ENCODE measurements around the gene PLCB1. TPM values are rescaled to one million over a fixed set of nuclear protein-coding genes. Genes with fewer than 3 reads are reported as not detected.

The PLCB1 gene
- total and polyA plus RNA-seq, 10 of the 15 experiments (the other 5 are each of a cell fraction or from before 2014, with no cell fraction given), result 0.05 to 5.3 (median 0.17) TPM; not detected in 1

- no peak for ATAC-seq
- no peak for FAIRE-seq
- H2AFZ ChIP-seq (ENCODE audit: control insufficient read depth, low read depth, low read length), result no peak overlapping the region
- H3K9ac ChIP-seq (ENCODE audit: control insufficient read depth, insufficient read depth, low read length), result no peak overlapping the region
- in situ Hi-C loops (cut with MboI) (no loop called here), intact Hi-C loops (cut with micrococcal nuclease; ENCODE audit: unreplicated experiment) (no loop called here)
- DNase-seq (ENCODE audit: low read depth, low spot score), result no peak
- H3K4me2 ChIP-seq (ENCODE audit: control insufficient read depth, insufficient read depth), result no peak overlapping the region
- no TSS peak for BruUV-seq (replicated peaks)
- H3K27me3 ChIP-seq (replicated peaks in 1 of 2; ENCODE audit: control insufficient read depth in 2 of 2, insufficient read depth in 2 of 2, low read length in 1 of 2), result no peaks in the 10 kb centered on the region
- no peaks in the 10 kb centered on the region for H3K79me2 ChIP-seq (ENCODE audit: control insufficient read depth, insufficient read depth, low read length)
- ChIA-PET CTCF (no interaction called here), POLR2A (no interaction called here), SMC1A (ENCODE audit: uncharacterized antibody, unreplicated experiment) (no interaction called here), RAD21 (ENCODE audit: unreplicated experiment) (no interaction called here)
- WGBS (ENCODE audit: insufficient coverage, insufficient replicate concordance, low lambda C conversion rate, missing lambda C conversion rate), result 44% methylated on average over 3 of the region's 3 CpGs
- TF ChIP-seq SP1 (IDR thresholded peaks at IDR 0.05; ENCODE audit: low read depth, low read length) (no peak), PBX3 (IDR thresholded peaks at IDR 0.05; ENCODE audit: insufficient replicate concordance, low read depth, low read length) (no peak), MEF2B (IDR thresholded peaks at IDR 0.05; ENCODE audit: partially characterized antibody, poor library complexity, severe bottlenecking) (no peak), FOS (IDR thresholded peaks at IDR 0.05; ENCODE audit: borderline replicate concordance, extremely low read depth, insufficient read length) (no peak), MXI1 (IDR thresholded peaks at IDR 0.05; ENCODE audit: low read depth, low read length) (no peak), NR2C1 (IDR thresholded peaks at IDR 0.05) (no peak), SMC3 (IDR thresholded peaks at IDR 0.05; ENCODE audit: borderline replicate concordance, low read length) (no peak), MYB (IDR thresholded peaks at IDR 0.05; ENCODE audit: borderline replicate concordance, low read depth, low read length) (no peak)
- H3K4me3 ChIP-seq, result no peak overlapping the region
- H3K9me3 ChIP-seq (replicated peaks; ENCODE audit: control insufficient read depth, insufficient read depth, low read length), result no peaks in the 10 kb centered on the region; the same call in 2 of the 3 replicates
- no peaks in the 10 kb centered on the region for H3K36me3 ChIP-seq (ENCODE audit: control insufficient read depth in 2 of 2, insufficient read depth in 2 of 2, low read length in 1 of 2)
- H3K4me1 ChIP-seq (ENCODE audit: control insufficient read depth, insufficient read depth, low read length), result no peaks in the 10 kb centered on the region
- H3K27ac ChIP-seq (ENCODE audit: control insufficient read depth, insufficient read depth), result no peak overlapping the region
- no peaks in the 10 kb centered on the region for H4K20me1 ChIP-seq (ENCODE audit: control insufficient read depth, insufficient read depth)
Observed at GRCh38 chr20:8532169-8532568, 400.1 kb downstream of the PLCB1 start.
